Fibroblast of lung (primary cell): ENCODE data around the gene DNAI1.

Experiments used
- CTCF ChIP-seq, 2 donors: IDR thresholded peaks in 1 of 2; conservative IDR thresholded peaks in 1 of 2; 1 replicate in 1 of 2; 2 replicates in 1 of 2; pipeline ENCODE4 v1.5.1; 2011 to 2012; ENCODE audit warnings: low read length in 2 of 2, control low read depth in 1 of 2, inconsistent platforms in 1 of 2, low read depth in 1 of 2, mild to moderate bottlenecking in 1 of 2
- EZH2 ChIP-seq: IDR thresholded peaks from 2 replicates; pipeline ENCODE4 v1.5.1; 2012; ENCODE audit warnings: low read length, control low read depth, mild to moderate bottlenecking; ENCODE audit errors: missing control alignments

GRCh38 chr9:34501372-34501771, 42.8 kb downstream of the DNAI1 start:
- TF ChIP-seq CTCF (conservative IDR thresholded peaks at IDR 0.05 in 1 of 2, IDR thresholded peaks at IDR 0.05 in 1 of 2; ENCODE audit: low read depth in 1 of 2, low read length in 2 of 2) (no peak), EZH2 (no peak)
